Measurements from ENCODE around the gene AFAP1. TPM values are rescaled to one million over a fixed set of nuclear protein-coding genes. Genes with fewer than 3 reads are reported as not detected.

AFAP1 gene
- total RNA-seq, 4 donors from 2014 or later, result 14.8 to 28.3 (median 19.4) TPM

DNA sequence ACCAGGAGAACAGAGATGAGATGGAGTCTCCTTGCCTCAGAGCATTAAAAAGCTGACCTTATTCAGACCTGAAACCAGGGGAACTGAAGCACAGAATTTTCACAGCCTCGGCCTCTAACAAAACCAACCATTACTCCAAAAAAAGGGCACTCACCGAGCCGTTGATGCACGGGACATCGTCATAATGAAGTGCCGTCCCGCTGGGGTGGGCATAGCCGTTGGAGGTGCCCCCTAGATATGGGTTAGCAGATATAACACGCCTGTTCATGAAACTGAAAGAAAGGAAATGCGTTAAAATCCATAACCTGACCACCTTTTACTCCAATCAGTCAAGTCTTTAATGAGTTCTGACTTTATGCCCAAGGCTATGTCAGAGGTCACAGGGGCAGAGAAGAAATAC is 153.6 kb downstream of the AFAP1 start:
- TF ChIP-seq, protein P1, sequence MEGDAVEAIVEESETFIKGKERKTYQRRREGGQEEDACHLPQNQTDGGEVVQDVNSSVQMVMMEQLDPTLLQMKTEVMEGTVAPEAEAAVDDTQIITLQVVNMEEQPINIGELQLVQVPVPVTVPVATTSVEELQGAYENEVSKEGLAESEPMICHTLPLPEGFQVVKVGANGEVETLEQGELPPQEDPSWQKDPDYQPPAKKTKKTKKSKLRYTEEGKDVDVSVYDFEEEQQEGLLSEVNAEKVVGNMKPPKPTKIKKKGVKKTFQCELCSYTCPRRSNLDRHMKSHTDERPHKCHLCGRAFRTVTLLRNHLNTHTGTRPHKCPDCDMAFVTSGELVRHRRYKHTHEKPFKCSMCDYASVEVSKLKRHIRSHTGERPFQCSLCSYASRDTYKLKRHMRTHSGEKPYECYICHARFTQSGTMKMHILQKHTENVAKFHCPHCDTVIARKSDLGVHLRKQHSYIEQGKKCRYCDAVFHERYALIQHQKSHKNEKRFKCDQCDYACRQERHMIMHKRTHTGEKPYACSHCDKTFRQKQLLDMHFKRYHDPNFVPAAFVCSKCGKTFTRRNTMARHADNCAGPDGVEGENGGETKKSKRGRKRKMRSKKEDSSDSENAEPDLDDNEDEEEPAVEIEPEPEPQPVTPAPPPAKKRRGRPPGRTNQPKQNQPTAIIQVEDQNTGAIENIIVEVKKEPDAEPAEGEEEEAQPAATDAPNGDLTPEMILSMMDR (IDR thresholded peaks at IDR 0.05; ENCODE audit: low read depth), result no peak

DNA sequence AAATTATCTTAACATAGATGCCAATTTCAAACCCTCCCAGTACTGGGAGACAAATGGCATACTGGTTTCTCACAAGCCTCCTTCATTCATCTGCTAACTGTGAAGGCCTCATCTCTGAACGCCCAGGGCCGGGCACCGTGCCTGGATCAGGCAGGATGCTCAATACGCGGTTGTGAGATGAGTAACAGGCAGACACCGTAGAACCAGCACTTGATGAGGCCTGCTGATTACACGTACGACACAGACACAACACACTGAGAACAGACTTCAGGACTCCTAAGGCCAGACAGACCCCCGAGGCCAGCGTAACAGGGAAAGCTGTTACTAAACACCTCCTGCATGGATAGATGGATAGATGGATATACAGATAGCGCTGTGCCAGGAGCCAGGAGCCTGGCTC is 154.6 kb downstream of the AFAP1 start:
- TF ChIP-seq, protein P1 (IDR thresholded peaks at IDR 0.05; ENCODE audit: low read depth), result no peak

DNA sequence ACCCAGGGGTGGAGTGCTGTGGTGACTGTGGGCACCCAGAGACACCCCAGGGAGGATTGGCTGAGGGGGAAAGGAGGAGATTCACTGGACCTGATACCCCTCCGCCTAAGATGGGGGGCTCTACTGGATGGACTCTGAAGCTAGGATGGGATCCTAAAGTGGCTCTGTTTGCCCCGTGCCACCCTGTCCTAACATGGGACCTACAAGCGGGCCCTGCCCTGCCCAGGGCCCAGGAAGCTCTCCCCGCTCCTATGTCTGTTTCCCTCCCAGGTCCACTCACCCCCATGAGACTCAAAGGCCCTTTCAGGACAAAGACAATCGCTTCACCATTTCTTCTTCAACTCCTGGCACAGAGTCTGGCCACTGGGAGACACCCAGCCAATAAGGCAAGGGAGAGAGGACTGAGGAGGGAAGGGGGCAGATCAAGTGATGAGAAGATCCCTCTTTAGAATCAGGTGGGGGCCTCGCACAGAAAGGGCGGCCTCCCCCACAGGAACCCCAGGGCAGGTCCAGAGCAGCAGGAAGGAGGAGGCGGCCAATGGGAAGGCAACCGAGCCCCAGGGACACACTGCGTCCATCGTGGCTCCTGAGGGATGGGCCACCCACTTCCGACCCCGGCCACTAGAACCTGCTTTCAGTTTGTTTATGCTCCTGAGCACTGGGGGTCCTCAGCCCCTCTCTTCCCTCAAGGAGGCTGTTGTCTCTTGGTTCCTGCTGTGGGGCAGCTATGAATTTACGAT is 155.4 kb downstream of the AFAP1 start:
- TF ChIP-seq, protein P1 (IDR thresholded peaks at IDR 0.05; ENCODE audit: low read depth), result no peak

DNA sequence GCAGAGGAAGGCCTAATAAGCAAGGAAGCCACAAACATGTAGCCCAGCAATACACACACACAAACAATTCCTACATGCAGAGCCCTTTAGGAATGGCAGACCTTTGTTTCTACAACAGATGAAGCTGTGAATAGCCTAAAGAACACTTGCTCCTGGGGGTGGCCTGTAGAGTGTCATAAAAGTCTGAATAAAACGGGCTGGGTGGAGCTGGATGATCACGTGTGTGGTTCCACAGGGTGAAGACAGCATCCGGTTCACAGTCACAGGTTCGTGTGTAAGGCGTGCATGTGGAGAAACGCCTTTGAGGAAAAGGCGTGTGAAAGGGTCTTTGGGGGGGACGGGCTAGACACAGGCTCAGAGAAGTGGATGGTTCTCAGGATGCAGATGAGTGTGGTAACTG is 156.1 kb downstream of the AFAP1 start:
- TF ChIP-seq, protein P1 (IDR thresholded peaks at IDR 0.05; ENCODE audit: low read depth), result no peak

DNA sequence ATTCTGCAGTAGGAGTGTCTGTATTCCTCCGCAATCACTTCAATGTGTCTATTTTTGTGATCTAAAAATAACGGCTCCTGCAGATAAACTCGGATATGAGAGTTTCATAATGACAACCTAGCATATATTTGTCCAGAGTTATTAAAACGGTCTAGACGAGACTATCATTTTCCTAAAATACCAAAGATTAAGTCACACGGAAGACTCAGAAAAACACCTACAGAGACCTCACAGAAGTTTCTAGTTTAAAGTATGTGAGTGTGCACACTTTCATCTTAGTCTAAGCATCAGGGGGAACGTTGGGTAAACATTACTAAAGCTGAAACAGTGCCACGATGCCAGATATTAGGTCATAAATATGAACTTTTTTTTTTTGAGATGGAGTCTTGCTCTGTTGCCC is 156.9 kb downstream of the AFAP1 start:
- TF ChIP-seq, protein P1 (IDR thresholded peaks at IDR 0.05; ENCODE audit: low read depth), result no peak

DNA sequence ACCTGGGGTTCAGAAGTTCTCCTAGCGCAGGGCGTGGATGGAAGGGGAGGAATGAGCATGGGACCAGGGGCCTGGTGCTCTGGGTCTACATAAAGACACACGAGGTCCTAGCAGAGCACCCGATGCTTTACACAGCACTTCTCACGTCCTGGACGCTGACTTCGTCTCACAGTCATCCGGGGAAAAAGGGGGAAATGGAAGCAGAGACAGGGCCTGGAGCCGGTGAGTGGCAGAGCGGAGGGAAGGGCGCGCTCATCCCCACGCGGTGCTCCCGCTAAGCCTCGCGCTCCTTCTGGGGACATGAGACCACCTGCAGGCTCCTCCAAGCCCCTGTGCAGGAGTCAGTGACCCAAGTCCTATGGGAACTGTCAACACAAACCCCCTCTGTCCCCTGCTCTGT is 157.7 kb downstream of the AFAP1 start:
- TF ChIP-seq, protein P1 (IDR thresholded peaks at IDR 0.05; ENCODE audit: low read depth), result no peak

DNA sequence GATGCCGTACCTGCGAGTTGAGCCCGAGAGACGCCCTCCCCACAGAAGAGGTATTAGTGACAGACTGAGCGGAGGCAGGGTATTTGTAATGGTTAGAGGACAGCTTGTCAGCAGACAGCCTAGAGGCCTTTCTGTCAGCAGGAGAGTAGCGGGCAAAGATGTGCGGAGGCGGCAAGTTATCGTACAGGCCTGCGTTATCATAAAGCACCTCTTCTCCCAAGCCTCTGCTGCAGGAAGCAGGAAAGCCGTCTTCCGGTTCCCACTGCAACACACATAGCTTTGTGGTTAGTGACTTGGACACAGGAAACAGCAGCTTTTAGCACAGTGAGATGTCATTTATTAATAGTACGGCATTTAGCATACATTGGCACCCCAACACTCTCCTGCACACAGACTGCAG is 158.3 kb downstream of the AFAP1 start:
- TF ChIP-seq, protein P1 (IDR thresholded peaks at IDR 0.05; ENCODE audit: low read depth), result no peak
